NCI-H2029 (cell line): ENCODE measurements around the gene AP1S3.
"Not testable (repeated sequence)": the region's sequence is repeated elsewhere in the genome, so short reads cannot be mapped to it uniquely, and the experiment has no call there.

Experiments
- DNase-seq: peaks from one replicate; lab custom pipeline; 2025; lab: John Stamatoyannopoulos, UW

AP1S3 gene

GRCh38 chr2:223853425-223853837 lies 16.0 kb upstream of the AP1S3 start:
- no peak for DNase-seq

- no peak for DNase-seq
These were observed 15.0 kb upstream of the AP1S3 start for GRCh38 chr2:223852281-223852795.

GRCh38 chr2:223847410-223847809 lies 10.0 kb upstream of the AP1S3 start:
- DNase-seq = no peak

DNA sequence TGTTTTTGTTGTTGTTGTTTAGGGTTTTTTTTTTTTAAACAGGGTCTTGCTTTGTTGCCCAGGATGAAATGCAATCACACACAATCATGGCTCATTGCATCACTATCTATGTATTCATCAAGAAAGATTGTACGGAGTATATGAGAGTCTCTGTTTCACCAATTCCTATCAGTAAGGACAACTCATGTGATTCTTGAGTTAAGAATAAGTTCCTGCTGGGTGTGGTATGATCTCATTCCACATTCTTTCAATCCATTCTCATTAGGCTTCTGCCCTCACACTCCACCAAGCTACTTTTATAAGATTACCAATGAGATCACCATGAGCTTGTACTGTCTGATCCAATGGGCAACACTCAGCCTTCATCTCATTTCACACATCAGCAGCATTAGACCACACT lies 9.1 kb upstream of the AP1S3 start:
- no peak for DNase-seq

DNA sequence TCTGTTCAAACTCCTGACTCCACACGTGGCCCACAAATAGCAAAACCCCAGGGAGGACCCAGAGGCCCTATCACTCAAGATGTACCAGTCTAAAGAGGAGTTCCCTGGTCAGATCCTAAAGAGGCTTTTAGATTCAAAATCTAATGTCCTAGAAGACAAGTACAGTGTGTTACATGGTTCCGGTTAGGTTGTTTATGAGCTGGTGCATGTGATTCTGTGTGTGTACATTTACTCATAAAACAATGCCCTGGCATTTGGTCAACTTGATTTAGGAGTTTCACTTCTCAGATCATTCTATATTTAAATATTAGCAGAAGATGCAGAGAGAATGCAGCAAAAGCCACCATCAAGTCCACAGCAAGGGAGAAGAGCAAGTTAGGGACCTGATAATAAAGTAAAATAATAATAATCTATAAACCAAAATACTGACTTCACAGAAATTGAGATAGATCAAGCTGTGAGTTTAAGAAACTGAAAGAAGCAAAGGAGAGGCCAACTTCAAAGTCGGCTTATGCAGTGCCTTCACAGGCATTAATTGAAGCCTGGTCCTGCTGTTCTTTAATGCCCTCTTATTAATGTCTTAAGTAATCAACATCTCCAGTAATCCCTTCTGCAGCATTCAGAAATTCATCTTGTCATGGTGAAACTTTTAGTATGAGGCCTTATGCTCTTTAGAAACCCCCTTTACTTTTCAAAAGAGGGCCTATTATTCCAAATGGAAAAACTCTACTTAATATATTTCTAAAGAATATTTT lies 4.2 kb upstream of the AP1S3 start:
- no peak for DNase-seq

DNA sequence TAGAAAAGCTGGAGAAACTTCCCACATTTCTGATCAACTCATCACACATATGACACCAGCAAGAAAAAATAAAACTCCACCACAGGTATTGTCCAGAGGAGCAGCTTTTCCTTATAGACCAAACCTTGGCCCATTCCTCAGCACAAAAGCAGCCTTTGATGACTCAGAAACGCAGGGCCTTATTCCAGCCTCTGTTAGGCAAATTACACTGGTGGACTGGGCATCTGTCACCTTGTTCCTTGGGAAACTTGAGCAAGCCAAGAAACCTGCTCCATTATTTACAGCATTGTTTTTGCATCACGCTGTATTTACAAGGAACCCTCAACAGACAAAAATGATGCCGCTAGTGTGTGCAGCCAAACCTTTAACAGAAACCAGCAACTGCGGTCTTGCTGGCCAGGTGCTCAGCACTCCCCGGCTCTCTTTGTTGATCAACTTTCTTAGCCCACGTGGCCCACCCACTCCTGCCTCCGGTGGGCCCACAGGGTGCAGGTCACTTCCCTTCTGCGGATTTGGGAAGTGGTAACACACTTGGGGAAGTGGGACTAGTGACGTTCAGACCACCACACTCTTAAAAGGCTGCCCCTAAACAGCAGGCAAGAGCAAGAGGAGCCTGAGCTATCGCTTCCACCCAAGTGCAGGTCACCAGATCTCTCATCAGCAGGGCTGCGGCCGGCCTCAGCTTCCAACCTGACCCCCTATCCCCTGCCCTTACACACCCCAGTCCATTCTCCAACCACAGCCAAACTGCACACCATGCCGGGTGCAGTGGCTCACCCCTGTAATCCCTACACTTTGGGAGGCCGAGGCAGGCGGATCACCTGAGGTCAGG lies 1.5 kb downstream of the AP1S3 start:
- no peak for DNase-seq

DNA sequence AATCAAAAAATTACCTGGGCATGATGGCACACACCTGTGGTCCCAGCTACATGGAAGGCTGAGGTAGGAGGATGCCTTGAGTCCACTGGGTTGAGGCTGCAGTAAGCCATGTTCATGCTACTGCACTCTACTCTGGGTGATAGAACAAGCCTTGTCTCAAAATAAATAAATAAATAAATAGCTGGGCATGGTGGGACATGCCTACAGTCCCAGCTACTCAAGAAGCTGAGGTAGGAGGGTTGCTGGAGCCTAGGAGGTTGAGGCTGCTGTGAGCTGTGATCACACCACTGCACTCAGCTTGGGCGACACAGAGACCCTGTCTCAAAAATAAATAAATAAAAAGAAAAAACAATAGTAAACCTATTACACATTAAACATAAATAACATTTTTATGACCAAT lies 3.0 kb downstream of the AP1S3 start:
- DNase-seq = no peak

GRCh38 chr2:223832241-223832903 lies 5.0 kb downstream of the AP1S3 start:
- no peak for DNase-seq

GRCh38 chr2:223829128-223829527 lies 8.3 kb downstream of the AP1S3 start:
- no peak for DNase-seq

DNA sequence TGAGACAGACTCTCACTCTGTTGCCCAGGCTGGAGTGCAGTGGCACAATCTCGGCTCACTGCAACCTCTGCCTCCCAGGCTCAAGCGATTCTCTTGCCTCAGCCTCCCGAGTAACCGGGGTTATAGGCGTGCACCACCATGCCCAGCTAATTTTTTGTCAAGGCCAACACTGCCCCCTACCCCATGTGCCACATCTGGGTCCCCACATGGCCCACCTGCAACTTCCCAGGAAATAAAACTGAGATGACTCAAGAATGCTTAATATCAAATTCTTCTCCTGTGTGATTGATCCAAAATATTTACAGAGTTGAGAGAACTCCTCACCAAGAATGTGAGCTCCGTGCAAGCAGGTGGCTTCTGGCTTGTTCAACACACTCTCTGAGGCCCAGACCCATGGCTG lies 9.1 kb downstream of the AP1S3 start:
- DNase-seq = no peak

- DNase-seq = no peak
These were observed 10.4 kb downstream of the AP1S3 start for GRCh38 chr2:223826995-223827394.

DNA sequence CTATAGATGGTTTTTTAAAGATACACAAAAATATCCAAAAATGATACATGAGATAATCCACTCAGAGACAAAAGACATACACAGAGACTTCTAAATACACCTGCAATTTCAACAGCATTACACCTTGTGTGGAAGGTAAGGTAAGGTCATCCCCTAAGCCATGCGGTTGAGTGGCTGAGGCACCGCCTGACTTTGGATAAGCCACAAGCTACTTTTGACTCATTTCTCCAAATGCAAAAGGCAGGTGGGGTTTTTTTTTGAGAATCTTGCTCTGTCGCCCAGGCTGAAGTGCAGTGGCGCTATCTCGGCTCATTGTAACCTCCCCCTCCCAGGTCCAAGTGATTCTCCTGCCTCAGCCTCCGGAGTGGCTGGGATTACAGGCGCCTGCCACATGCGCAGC lies 13.1 kb downstream of the AP1S3 start:
- DNase-seq = no peak

GRCh38 chr2:223822818-223823217 lies 14.6 kb downstream of the AP1S3 start:
- DNase-seq = no peak

DNA sequence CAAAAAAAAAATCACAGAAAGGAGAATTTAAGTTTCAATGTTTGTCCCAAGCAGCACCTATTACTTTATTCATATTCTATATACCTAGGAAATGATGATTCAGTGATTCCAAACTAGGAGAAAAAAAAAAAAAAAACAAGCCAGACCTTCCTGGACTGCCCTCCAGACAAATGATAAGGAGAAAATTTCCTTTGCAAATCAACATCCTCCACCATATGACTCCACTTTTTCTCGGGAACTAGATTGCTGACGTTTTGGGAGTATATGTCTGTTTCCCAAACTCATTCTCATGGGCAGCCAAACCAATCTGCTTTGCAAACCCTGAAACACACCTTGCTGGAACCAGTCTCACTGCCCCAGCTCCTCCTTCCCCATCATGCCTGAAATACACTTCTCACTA lies 16.8 kb downstream of the AP1S3 start:
- DNase-seq = no peak

DNA sequence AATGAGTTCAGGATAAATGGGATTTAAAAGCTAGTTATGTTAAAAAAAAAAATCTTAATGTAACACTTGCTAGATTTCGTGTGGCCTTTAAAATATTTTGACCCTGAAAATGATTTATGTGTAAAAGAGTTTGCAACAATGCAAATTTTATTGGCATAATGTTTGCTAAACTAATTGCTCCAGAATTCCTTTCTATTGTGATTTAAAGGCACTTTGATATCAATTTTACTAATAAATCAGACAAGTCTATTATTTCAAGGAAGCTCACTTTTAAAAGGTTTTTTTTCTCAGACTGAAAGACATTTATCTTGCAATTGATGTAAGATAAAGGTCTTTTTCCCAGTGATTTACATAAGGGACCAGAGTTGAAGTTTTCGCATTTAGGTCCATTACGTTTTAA lies 17.5 kb downstream of the AP1S3 start:
- no peak for DNase-seq

DNA sequence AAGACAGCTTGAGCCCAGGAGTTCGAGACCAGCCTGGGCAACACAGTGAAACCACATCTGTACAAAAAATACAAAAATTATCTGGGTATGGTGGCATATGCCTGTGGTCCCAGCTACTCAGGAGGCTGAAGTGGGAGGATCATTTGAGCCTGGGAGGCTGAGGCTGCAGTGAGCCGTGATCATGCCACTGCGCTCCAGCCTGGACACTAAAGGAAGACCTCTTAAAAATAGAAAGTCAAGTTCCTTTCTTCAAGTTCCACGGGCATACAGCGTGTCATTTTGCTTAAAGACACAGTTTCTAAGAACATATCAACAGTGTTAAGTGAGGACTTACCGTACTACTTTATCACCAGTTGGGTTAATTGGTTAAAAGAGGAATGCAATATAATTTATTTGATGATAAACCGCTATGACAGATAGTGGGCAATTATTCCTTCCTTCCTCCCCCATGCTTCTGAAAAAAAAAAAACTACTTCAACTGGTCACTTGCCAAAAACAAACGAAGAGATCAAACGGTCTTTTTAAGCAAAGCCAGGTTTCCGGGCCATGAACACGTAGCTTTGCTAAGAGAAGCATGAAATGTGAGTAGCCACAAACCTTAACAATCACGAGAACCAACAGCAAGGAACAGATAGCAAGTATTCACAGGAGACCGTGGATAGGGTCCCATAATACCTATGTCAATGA lies 21.4 kb downstream of the AP1S3 start:
- DNase-seq = no peak

DNA sequence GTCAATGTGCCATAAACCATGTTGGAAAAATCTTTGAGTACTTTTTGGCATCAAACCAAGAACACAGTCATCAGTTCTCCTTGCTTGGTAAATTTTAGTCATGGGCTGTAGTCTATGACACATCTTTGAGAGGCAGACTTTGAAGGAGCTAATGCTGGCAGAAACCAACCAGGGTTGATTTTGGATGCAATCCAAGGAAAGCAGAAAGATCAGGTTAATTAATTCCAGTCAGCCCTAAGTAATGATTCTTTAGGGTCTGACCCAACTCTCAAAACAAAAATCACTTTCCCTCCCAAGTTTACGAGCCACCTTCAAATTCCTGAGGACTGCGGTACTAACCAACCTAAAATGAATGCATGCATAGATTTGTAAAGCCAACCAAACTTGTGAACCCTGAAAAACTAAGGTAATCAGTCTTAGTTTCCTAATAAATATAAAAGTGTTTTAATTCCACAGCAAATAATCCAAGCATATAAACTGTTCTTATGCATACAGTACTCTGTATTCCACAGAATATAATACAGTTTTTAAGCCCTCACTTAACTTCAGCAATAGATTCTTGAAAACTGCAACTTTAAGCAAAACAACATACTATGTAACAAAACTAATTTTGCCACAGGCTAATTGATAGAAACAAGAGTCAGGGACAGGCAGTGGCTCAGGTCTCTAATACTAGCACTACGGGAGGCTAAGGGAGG lies 22.0 kb downstream of the AP1S3 start:
- DNase-seq = peak; percentile 56

DNA sequence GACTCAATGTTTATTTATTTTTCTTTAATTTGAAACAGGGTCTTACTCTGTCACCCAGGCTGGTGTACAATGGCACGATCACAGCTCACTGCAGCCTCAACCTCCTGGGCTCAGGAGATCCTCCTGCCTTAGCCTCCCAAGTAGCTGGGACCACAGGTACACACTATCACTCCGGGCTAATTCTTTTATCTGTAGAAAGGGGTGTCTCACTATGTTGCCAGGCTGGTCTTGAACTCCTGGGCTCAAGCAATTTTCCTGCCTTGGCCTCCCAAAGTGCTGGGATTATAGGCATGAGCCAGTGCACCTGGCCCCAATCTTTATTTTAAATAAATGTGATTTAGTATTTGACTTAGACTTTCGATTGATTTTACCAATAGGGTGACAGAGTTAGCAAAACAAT lies 22.6 kb downstream of the AP1S3 start:
- not testable (repeated sequence) for DNase-seq

DNA sequence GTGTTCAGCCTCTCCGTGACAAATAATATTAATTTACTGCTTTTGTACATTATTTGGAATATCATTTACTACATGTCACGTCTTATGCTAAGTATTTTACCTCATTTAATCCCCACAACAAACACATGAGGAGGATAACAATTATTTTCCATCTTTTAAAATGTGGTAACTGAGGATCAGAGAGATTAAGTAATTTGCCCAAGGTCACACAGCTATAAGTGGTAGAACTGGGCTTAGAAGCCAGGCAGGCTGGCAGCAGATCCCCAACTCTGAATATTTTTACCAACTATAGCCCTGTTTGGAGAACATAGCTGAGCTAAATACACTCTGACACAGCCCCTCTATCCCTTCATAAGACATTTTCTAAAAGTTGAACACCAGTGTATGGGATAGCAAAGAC lies 24.1 kb downstream of the AP1S3 start:
- no peak for DNase-seq

DNA sequence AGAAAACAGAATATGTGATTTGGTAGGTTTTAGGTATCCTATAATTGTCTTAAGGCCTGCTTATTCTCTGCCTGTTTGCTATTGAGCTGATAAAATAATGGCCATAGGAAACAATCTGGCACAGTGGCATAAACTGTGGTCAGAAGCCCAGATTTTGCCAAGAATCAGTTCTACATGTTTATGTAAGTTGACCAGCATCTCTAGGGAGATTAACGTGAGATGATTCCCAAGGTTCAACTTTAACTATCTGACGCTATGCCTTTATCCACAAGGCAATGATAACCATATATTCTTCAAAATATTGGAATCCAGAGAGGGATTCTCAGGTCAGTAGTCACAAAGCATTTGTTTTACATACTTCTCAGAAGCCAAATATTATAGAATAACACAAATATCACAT lies 25.6 kb downstream of the AP1S3 start:
- DNase-seq = no peak

DNA sequence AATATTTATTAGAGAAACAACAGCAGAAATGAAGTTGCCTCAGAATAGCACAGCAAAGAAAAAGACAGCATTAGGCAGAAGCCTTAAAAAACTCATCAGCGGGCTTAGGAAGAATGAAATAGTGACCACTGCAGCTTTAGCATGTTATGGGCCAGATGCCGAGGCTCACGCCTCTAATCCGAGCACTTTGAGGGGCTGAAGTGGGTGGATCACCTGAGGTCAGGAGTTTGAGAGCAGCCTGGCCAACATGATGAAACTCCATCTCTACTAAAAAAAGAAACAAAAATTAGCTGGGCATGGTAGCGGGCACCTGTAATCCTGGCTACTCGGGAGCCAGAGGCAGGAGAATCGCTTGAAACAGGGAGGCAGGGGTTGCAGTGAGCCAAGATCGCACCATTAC lies 32.4 kb downstream of the AP1S3 start:
- DNase-seq = no peak

DNA sequence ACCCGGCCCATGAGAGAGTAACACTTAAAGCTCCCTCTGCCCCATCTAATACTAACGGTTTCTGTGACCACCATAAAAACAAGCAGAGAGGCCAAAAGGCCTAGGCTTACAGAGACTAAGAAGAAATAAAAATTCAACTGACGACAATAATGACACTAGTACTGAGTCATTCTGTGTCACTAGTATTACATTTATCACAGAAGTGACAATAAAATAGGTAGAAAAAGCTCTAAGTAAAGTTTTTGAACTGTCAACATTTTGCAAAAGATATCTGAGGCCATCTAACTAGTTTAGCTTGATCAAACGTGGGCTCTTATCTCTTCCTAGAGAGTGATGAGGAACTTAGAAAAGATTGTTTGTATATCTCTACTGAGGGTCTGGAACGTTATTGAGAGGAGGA lies 35.6 kb downstream of the AP1S3 start:
- DNase-seq = no peak
